Measurements from ENCODE around the gene FBRSL1. TPM values are rescaled to one million over a fixed set of nuclear protein-coding genes. Genes with fewer than 3 reads are reported as not detected.

FBRSL1 gene
- total and polyA plus RNA-seq, 9 of the 15 experiments (the other 6 are each of a cell fraction or from before 2014, with no cell fraction given): 0.24 to 129 (median 7.3) TPM

DNA sequence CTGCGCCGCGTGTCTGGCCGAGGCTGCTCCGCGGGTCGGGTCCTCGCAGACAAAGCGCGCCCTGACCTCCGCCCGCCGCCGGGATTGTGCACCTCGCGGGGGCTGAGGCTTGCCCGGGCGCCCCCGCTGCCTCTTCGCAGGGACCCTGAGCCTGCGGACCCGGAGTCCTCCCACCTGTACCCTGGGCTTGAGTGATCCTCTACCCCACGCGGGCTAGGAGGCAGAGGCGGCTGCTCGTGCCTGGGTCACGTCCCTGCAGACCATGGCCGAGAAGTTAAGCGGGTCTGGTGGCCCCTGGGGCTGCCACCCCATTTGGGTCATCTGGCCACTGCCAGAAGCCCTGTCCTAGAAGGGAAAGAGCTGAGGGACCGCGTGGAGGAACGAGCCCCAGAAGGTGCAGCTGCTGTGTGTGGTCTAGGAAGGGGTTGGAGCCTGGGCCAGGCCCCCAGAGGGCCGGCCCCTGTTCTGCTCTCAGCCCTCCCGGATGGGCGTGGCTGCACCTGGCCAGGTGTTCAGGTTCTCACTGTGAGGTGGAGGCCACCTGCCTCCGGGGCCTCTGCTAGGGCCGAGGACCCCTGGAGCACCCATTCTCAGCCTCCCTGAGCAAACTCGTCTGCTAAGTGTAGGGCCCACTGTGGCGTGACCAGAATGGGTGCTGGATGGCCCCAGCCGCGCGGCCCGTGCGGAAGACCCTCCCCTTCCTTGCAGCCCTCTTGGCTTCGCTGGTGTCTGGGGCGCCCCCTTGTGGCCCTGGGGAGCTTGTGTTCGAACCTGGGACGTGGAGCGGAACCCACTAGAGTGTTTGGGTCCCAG, 70.9 kb downstream of the FBRSL1 start (continued):
- TF ChIP-seq, protein P1, sequence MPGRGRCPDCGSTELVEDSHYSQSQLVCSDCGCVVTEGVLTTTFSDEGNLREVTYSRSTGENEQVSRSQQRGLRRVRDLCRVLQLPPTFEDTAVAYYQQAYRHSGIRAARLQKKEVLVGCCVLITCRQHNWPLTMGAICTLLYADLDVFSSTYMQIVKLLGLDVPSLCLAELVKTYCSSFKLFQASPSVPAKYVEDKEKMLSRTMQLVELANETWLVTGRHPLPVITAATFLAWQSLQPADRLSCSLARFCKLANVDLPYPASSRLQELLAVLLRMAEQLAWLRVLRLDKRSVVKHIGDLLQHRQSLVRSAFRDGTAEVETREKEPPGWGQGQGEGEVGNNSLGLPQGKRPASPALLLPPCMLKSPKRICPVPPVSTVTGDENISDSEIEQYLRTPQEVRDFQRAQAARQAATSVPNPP (IDR thresholded peaks at IDR 0.05; ENCODE audit: borderline replicate concordance, insufficient read depth, insufficient read length): no peak
- TF ChIP-seq ZNF140 (CRISPR knock-in tag; IDR thresholded peaks at IDR 0.05) (no peak), SIN3A (IDR thresholded peaks at IDR 0.05; ENCODE audit: borderline replicate concordance in 2 of 2, control insufficient read depth in 1 of 2, low read depth in 2 of 2, low read length in 2 of 2) (peak in 1 of 2 experiments; percentile 66; a peak in 2 of 4 replicates), SREBF2 (CRISPR knock-in tag; IDR thresholded peaks at IDR 0.05) (no peak), L3MBTL2 (IDR thresholded peaks at IDR 0.05) (peak; percentile 26; the same call in 1 of the 2 replicates), RBM15 (IDR thresholded peaks at IDR 0.05; ENCODE audit: insufficient read depth, low read length) (no peak), MED1 (CRISPR knock-in tag; IDR thresholded peaks at IDR 0.05; ENCODE audit: borderline replicate concordance) (no peak), FOXK1 (CRISPR knock-in tag; IDR thresholded peaks at IDR 0.05; ENCODE audit: borderline replicate concordance) (no peak), CBFB (CRISPR knock-in tag; IDR thresholded peaks at IDR 0.05) (0 out of 2 replicates have a peak, but pooled peaks have one; percentile 13), ZNF436 (CRISPR knock-in tag; IDR thresholded peaks at IDR 0.05) (peak; percentile 68), POLR3A (IDR thresholded peaks at IDR 0.05; ENCODE audit: borderline replicate concordance, extremely low read depth, insufficient read depth, insufficient read length) (no peak), ZNF134 (CRISPR knock-in tag; conservative IDR thresholded peaks at IDR 0.05) (no peak), NRF1 (conservative IDR thresholded peaks at IDR 0.05 in 1 of 2, IDR thresholded peaks at IDR 0.05 in 1 of 2) (no peak), BRCA1 (IDR thresholded peaks at IDR 0.05) (no peak), BRCA1 (CRISPR knock-in tag; IDR thresholded peaks at IDR 0.05) (no peak), ZBTB7A (IDR thresholded peaks at IDR 0.05; ENCODE audit: borderline replicate concordance, control insufficient read depth, low read depth, low read length) (peak; percentile 97), ARID2 (IDR thresholded peaks at IDR 0.05) (no peak), U2AF1 (optimal IDR thresholded peaks at IDR 0.05; ENCODE audit: low read depth, low read length) (no peak), TAL1 (IDR thresholded peaks at IDR 0.05) (no peak), ZNF354B (CRISPR knock-in tag; IDR thresholded peaks at IDR 0.05) (no peak), RNF2 (IDR thresholded peaks at IDR 0.05) (no peak), ERF (CRISPR knock-in tag; IDR thresholded peaks at IDR 0.05) (no peak), KLF16 (IDR thresholded peaks at IDR 0.05) (0 out of 2 replicates have a peak, but pooled peaks have one; percentile 8), ZFP30 (CRISPR knock-in tag; IDR thresholded peaks at IDR 0.05; ENCODE audit: borderline replicate concordance) (no peak), ZNF253 (CRISPR knock-in tag; conservative IDR thresholded peaks at IDR 0.05) (no peak), LCOR (CRISPR knock-in tag; IDR thresholded peaks at IDR 0.05) (0 out of 2 replicates have a peak, but pooled peaks have one; percentile 26)
- TF ChIP-seq, protein P2, sequence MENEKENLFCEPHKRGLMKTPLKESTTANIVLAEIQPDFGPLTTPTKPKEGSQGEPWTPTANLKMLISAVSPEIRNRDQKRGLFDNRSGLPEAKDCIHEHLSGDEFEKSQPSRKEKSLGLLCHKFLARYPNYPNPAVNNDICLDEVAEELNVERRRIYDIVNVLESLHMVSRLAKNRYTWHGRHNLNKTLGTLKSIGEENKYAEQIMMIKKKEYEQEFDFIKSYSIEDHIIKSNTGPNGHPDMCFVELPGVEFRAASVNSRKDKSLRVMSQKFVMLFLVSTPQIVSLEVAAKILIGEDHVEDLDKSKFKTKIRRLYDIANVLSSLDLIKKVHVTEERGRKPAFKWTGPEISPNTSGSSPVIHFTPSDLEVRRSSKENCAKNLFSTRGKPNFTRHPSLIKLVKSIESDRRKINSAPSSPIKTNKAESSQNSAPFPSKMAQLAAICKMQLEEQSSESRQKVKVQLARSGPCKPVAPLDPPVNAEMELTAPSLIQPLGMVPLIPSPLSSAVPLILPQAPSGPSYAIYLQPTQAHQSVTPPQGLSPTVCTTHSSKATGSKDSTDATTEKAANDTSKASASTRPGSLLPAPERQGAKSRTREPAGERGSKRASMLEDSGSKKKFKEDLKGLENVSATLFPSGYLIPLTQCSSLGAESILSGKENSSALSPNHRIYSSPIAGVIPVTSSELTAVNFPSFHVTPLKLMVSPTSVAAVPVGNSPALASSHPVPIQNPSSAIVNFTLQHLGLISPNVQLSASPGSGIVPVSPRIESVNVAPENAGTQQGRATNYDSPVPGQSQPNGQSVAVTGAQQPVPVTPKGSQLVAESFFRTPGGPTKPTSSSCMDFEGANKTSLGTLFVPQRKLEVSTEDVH (IDR thresholded peaks at IDR 0.05; ENCODE audit: low read depth, partially characterized antibody): no peak
